D341Med (cell line): ENCODE results near the gene TYMS.
A peak's percentile ranks its signal among the peaks of the same experiment; 100 is the strongest.

Source experiments
- DNase-seq: peaks from one replicate; pipeline ENCODE4 v3.0.0; 2012; ENCODE audit warnings: low spot score

TYMS gene

GRCh38 chr18:657311-658000 lies at the start of gene TYMS:
Gene TYMS (plus strand): TSS chr18:657653. CDS start chr18:657743, 90 bp downstream.
- peak; percentile 97 for DNase-seq

GRCh38 chr18:607930-608329 lies 49.5 kb upstream of the TYMS start:
- DNase-seq, result no peak

- no peak for DNase-seq
Measured at GRCh38 chr18:610214-610928, 47.1 kb upstream of the TYMS start.

- no peak for DNase-seq
Measured at GRCh38 chr18:612156-612555, 45.3 kb upstream of the TYMS start.

GRCh38 chr18:614193-614592 lies 43.3 kb upstream of the TYMS start:
- no peak for DNase-seq

GRCh38 chr18:615092-615521 lies 42.3 kb upstream of the TYMS start:
- DNase-seq, result no peak

- no peak for DNase-seq
Measured at GRCh38 chr18:615773-616172, 41.7 kb upstream of the TYMS start.

GRCh38 chr18:616380-616995 lies 41.0 kb upstream of the TYMS start:
- DNase-seq, result peak; percentile 71

GRCh38 chr18:617970-618504 lies 39.4 kb upstream of the TYMS start:
- DNase-seq, result no peak

GRCh38 chr18:618618-619017 lies 38.8 kb upstream of the TYMS start:
- DNase-seq, result no peak

- no peak for DNase-seq
Measured at GRCh38 chr18:621291-622043, 36.0 kb upstream of the TYMS start.

- no peak for DNase-seq
Measured at GRCh38 chr18:622289-622688, 35.2 kb upstream of the TYMS start.

GRCh38 chr18:623761-624620 lies 33.5 kb upstream of the TYMS start:
- peak; percentile 85 for DNase-seq

GRCh38 chr18:627231-627630 lies 30.2 kb upstream of the TYMS start:
- DNase-seq, result no peak

- DNase-seq, result no peak
Measured at GRCh38 chr18:629269-630150, 27.9 kb upstream of the TYMS start.

- no peak for DNase-seq
Measured at GRCh38 chr18:631560-631959, 25.9 kb upstream of the TYMS start.

GRCh38 chr18:634551-635045 lies 22.9 kb upstream of the TYMS start:
- no peak for DNase-seq

- no peak for DNase-seq
Measured at GRCh38 chr18:635171-635570, 22.3 kb upstream of the TYMS start.

GRCh38 chr18:641224-641623 lies 16.2 kb upstream of the TYMS start:
- DNase-seq, result no peak

GRCh38 chr18:644395-645004 lies 13.0 kb upstream of the TYMS start:
- DNase-seq, result no peak
